ENCODE measurements around the gene BCAR3. TPM values are rescaled to one million over a fixed set of nuclear protein-coding genes. Genes with fewer than 3 reads are reported as not detected.
"Not testable (repeated sequence)": the region's sequence is repeated elsewhere in the genome, so short reads cannot be mapped to it uniquely, and the experiment has no call there.

BCAR3 gene
- total RNA-seq, 2 donors from 2014 or later, result 1.3 to 1.9 TPM

GRCh38 chr1:93686504-93687250 is 5.0 kb upstream of the BCAR3 start:
- no peak overlapping the region for H3K4me3 Mint-ChIP-seq
- H3K27ac Mint-ChIP-seq, result no peak overlapping the region
- H3K27me3 Mint-ChIP-seq, result peaks cover 21% of the 10 kb centered on the region
- H3K36me3 Mint-ChIP-seq (ENCODE audit: low read depth), result no peaks in the 10 kb centered on the region
- peaks cover 5% of the 10 kb centered on the region for H3K4me1 Mint-ChIP-seq
- H3K9me3 Mint-ChIP-seq, result no peaks in the 10 kb centered on the region
- ATAC-seq (replicated peaks), result peak; percentile 60

DNA sequence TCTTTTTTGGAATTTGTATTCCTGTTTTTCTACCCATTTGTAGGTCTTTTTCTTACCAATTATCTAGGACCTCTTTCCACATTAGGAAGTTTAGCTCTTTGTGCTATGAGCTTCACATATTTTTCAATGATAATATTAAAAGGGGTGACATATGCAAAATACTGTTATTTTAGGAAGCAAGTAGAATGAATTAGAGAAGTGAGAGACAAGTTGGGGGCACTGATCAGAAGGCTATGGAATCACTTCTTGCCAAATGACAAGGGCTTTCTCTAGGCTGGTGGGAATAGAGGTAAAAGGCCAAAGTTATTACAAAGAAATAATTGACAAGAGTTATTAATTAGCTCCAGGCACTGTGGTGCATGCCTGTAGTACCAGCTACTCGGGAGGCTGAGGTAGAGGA is 4.3 kb upstream of the BCAR3 start:
- ATAC-seq (replicated peaks), result no peak
- no peaks in the 10 kb centered on the region for H3K9me3 Mint-ChIP-seq
- H3K36me3 Mint-ChIP-seq (ENCODE audit: low read depth), result no peaks in the 10 kb centered on the region
- H3K4me3 Mint-ChIP-seq, result no peak overlapping the region
- H3K4me1 Mint-ChIP-seq, result peaks cover 5% of the 10 kb centered on the region
- peaks cover 21% of the 10 kb centered on the region for H3K27me3 Mint-ChIP-seq
- H3K27ac Mint-ChIP-seq, result no peak overlapping the region

DNA sequence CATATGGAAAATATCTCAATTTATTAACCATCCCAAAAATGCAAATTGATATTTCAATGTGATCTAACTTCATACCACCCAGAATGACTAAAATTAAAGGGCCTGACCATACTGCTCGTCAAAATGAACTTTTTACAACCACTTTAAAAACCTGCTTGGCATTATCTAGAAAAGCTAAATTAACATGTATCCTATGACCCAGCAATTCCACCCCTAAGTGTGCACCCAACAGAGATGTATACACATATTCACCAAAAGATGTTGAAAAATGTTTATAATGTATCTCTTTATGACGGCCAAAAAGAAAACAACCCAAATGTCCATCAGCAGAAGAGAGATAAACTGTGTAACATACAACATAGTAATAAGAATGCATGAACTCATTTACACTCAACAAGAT is 1.6 kb upstream of the BCAR3 start:
- Mint-ChIP-seq H3K4me3 (no peak overlapping the region), H3K4me1 (peaks cover 9% of the 10 kb centered on the region)

DNA sequence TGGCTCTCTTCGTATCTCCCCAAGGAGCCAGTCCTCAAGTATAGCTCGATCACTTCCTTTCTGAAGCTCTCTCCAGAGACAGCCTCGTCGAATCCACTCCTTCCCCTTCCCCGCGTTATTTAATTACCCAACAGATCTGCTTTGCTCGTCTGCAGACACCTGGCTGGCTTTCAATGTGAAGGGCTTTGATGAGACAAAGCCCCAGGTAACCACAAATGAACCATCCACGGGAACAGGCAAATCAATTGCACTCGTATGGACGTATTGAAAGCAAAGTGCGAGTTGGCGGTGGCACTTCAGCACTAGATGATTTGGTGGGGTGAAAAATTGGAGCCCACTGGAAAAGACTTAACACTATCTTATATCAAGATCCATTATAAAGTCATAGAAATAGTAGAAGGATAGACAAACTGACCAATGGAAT is 364 bp upstream of the BCAR3 start:
- Mint-ChIP-seq H3K27ac (no peak overlapping the region), H3K9me3 (no peaks in the 10 kb centered on the region), H3K27me3 (peaks cover 31% of the 10 kb centered on the region)

More for the DNA sequence above, 1.6 kb upstream of the BCAR3 start:
- Mint-ChIP-seq H3K9me3 (no peaks in the 10 kb centered on the region), H3K36me3 (ENCODE audit: low read depth) (no peaks in the 10 kb centered on the region), H3K27me3 (peaks cover 26% of the 10 kb centered on the region), H3K27ac (no peak overlapping the region)
- ATAC-seq (replicated peaks), result no peak

GRCh38 chr1:93680420-93681100 is 1.1 kb downstream of the BCAR3 start:
- Mint-ChIP-seq H3K27me3 (peaks cover 27% of the 10 kb centered on the region), H3K4me3 (peak overlapping the region; percentile 70), H3K36me3 (ENCODE audit: low read depth) (no peaks in the 10 kb centered on the region), H3K4me1 (peaks cover 9% of the 10 kb centered on the region), H3K9me3 (no peaks in the 10 kb centered on the region), H3K27ac (no peak overlapping the region)
- peak; percentile 82 for ATAC-seq (replicated peaks)

More for the DNA sequence above, 364 bp upstream of the BCAR3 start:
- peak overlapping the region; percentile 75 for H3K4me3 Mint-ChIP-seq
- H3K36me3 Mint-ChIP-seq (ENCODE audit: low read depth), result no peaks in the 10 kb centered on the region
- peaks cover 9% of the 10 kb centered on the region for H3K4me1 Mint-ChIP-seq
- ATAC-seq (replicated peaks), result peak; percentile 17

GRCh38 chr1:93680076-93680419 is 1.6 kb downstream of the BCAR3 start:
- no peak overlapping the region for H3K4me3 Mint-ChIP-seq
- no peaks in the 10 kb centered on the region for H3K9me3 Mint-ChIP-seq
- peaks cover 9% of the 10 kb centered on the region for H3K4me1 Mint-ChIP-seq
- H3K36me3 Mint-ChIP-seq (ENCODE audit: low read depth), result no peaks in the 10 kb centered on the region
- ATAC-seq (replicated peaks), result no peak
- H3K27me3 Mint-ChIP-seq, result peaks cover 27% of the 10 kb centered on the region
- no peak overlapping the region for H3K27ac Mint-ChIP-seq

GRCh38 chr1:93679546-93679945 is 2.1 kb downstream of the BCAR3 start:
- H3K36me3 Mint-ChIP-seq (ENCODE audit: low read depth), result no peaks in the 10 kb centered on the region
- ATAC-seq (replicated peaks), result no peak
- H3K4me3 Mint-ChIP-seq, result no peak overlapping the region
- H3K4me1 Mint-ChIP-seq, result peaks cover 9% of the 10 kb centered on the region
- H3K27ac Mint-ChIP-seq, result no peak overlapping the region
- H3K27me3 Mint-ChIP-seq, result peaks cover 32% of the 10 kb centered on the region
- H3K9me3 Mint-ChIP-seq, result no peaks in the 10 kb centered on the region

- Mint-ChIP-seq H3K36me3 (ENCODE audit: low read depth) (no peaks in the 10 kb centered on the region), H3K9me3 (no peaks in the 10 kb centered on the region), H3K4me1 (peaks cover 9% of the 10 kb centered on the region), H3K4me3 (no peak overlapping the region), H3K27me3 (peaks cover 32% of the 10 kb centered on the region), H3K27ac (no peak overlapping the region)
- ATAC-seq (replicated peaks), result no peak
Measured at GRCh38 chr1:93678946-93679480, 2.6 kb downstream of the BCAR3 start.

GRCh38 chr1:93678491-93678890 is 3.1 kb downstream of the BCAR3 start:
- no peak for ATAC-seq (replicated peaks)
- Mint-ChIP-seq H3K27ac (no peak overlapping the region), H3K36me3 (ENCODE audit: low read depth) (no peaks in the 10 kb centered on the region), H3K4me1 (peaks cover 9% of the 10 kb centered on the region), H3K9me3 (no peaks in the 10 kb centered on the region), H3K27me3 (peaks cover 30% of the 10 kb centered on the region), H3K4me3 (no peak overlapping the region)

DNA sequence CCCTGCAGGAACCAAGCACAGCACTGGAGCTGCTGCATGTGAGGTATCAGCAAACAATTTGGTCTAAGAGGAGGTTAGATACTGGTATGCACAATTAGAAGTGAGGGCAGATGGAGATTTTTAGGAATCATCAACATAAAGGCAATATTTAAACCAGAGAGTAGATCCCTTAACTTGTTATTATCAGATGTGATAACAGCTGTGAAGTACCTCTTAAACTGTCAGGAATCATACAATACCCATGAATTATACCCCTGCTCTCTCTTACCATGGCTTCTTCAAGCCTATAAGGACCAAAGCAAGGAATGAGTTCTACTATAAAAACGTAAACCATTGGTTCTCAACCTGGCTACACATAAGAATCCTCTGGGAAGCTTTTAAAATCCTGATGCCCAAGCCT is 3.9 kb downstream of the BCAR3 start:
- Mint-ChIP-seq H3K27me3 (peaks cover 23% of the 10 kb centered on the region), H3K9me3 (no peaks in the 10 kb centered on the region), H3K4me3 (no peak overlapping the region), H3K36me3 (ENCODE audit: low read depth) (no peaks in the 10 kb centered on the region), H3K27ac (no peak overlapping the region), H3K4me1 (peaks cover 9% of the 10 kb centered on the region)
- no peak for ATAC-seq (replicated peaks)

DNA sequence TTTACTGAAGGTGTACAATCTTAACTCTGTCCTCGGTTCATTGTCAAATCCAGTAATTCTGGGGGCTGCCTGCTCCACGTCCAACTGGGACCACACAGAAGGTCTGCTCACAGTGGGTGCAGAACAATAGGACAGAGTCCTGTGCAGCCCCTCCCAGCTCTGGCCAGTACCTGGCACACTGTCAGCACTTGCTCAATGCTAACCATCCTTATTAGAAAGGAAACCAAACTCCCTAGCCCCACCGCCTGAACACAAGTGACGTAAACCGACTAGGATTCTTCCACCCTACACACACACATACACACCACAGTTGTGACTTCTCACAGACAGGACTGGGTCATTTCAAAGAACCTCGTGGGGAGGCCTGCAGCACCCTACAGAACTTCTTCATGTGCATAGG is 5.2 kb downstream of the BCAR3 start:
- Mint-ChIP-seq H3K27ac (no peak overlapping the region), H3K36me3 (ENCODE audit: low read depth) (no peaks in the 10 kb centered on the region)
- no peak for ATAC-seq (replicated peaks)

DNA sequence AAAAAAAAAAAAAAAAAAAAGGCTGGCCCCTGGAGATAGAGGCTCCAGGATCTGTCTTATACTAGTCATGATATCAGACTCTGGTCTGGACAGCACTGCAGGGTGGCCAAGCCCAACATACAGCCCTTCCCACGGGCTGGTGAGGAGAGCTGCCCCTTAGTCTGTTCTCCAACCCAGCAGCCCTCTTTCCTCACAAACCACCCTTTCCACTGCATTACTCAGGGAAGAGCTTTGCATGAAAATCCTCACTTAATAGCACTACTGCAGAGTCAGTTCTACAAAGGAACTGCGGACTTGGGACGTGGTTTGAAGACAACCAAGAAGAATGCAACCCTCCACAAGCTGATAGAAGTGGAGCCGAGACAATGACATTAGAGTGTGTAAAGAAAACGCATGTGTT is 5.7 kb downstream of the BCAR3 start:
- ATAC-seq (replicated peaks), result no peak
- Mint-ChIP-seq H3K9me3 (no peaks in the 10 kb centered on the region), H3K4me1 (peaks cover 4% of the 10 kb centered on the region), H3K36me3 (ENCODE audit: low read depth) (no peaks in the 10 kb centered on the region), H3K27ac (no peak overlapping the region), H3K27me3 (peaks cover 15% of the 10 kb centered on the region), H3K4me3 (no peak overlapping the region)

More for the DNA sequence above, 5.2 kb downstream of the BCAR3 start:
- Mint-ChIP-seq H3K4me3 (no peak overlapping the region), H3K4me1 (peaks cover 4% of the 10 kb centered on the region), H3K27me3 (peaks cover 15% of the 10 kb centered on the region), H3K9me3 (no peaks in the 10 kb centered on the region)

DNA sequence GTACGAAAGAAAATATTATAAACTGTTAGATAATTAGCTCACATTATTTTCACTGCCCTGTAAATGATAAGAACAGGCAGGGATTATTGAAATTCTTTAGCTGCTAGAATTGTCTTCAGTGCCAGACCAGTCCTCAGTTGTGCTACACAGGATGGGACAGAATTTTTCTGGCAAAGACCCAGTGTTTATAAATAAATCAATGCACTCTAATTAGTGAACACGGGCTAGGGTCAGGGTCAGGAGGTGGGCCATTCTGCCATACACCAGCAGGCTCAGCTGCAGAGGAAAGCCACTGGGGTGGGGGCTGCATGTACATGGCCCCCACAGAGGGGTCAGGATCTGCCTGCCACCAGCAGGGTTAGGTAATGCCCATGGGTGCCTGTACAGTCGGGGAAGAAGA is 6.4 kb downstream of the BCAR3 start:
- no peaks in the 10 kb centered on the region for H3K36me3 Mint-ChIP-seq (ENCODE audit: low read depth)
- H3K4me1 Mint-ChIP-seq, result no peaks in the 10 kb centered on the region
- H3K27ac Mint-ChIP-seq, result no peak overlapping the region
- ATAC-seq (replicated peaks), result no peak
- H3K9me3 Mint-ChIP-seq, result no peaks in the 10 kb centered on the region
- H3K27me3 Mint-ChIP-seq, result peaks cover 10% of the 10 kb centered on the region
- H3K4me3 Mint-ChIP-seq, result no peak overlapping the region

DNA sequence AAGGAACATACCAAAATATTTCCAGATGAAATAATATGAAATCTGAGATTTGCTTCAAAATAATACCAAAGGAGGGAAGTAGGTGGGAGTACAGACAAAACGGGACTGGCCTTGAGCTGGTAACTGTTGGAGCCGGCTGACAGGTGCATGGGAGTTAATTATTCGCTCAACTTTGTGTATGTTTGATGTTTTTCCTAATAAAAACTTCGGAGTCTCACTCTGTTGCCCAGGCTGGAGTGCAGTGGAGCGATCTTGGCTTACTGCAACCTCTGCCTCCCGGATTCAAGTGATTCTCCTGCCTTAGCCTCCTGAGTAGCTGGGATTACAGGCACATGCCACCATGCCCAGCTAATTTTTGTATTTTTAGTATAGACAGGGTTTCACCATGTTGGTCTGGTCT is 7.6 kb downstream of the BCAR3 start:
- H3K4me1 Mint-ChIP-seq; ATAC-seq (replicated peaks); H3K4me3 Mint-ChIP-seq; H3K9me3 Mint-ChIP-seq; H3K36me3 Mint-ChIP-seq (ENCODE audit: low read depth); H3K27me3 Mint-ChIP-seq; H3K27ac Mint-ChIP-seq: not testable (repeated sequence)

DNA sequence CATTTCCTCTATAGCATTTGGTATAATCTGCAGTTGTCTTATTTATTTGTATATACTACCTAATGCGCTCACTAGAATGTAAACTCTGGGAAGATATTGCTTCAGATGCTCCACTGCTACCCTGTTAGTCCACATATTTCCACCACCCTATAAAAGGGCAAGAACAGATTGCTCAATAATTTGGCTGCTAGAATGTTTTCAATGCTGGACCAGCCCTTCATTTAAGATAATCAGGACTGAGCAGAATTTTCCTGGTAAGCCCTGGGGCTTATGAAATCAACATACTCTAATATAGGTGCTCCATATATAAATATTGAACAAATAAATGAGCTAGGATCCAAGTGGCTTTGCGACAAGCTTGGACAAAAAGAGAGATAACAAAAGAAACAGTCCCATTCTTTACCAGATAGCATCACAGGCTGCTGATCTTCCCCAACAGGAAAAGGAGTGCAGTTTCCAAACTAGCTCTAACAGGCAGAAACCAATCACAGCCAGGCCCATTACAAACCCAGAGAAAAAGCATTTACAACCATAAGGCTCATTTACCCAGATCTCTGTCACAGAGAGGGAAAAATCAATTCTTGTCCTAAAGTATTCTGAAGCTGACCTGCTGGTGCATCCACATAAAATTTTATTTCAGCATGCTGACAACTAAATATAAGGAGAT is 8.3 kb downstream of the BCAR3 start:
- no peak for ATAC-seq (replicated peaks)
- Mint-ChIP-seq H3K27ac (no peak overlapping the region), H3K27me3 (peaks cover 10% of the 10 kb centered on the region), H3K4me3 (no peak overlapping the region), H3K4me1 (no peaks in the 10 kb centered on the region), H3K36me3 (ENCODE audit: low read depth) (no peaks in the 10 kb centered on the region), H3K9me3 (no peaks in the 10 kb centered on the region)
